HEK293 (cell line): ENCODE results near the gene G2E3.

Source experiments
- CTCF ChIA-PET: fragments of 350-600 bp; formaldehyde crosslinking; extraction: SDS; loops from one replicate; lab custom pipeline; 2021; ENCODE audit warnings: antibody characterized with exemption; lab: Yijun Ruan, JAX
- POLR2A ChIA-PET: fragments of 300-600 bp; formaldehyde crosslinking; extraction: SDS; loops from one replicate; lab custom pipeline; 2020; ENCODE audit warnings: antibody characterized with exemption, inconsistent platforms; lab: Yijun Ruan, JAX
- H3K27ac ChIP-seq: fragments of 200-500 bp; sonication (Bioruptor generic); 2 replicates; pipeline ENCODE4 v1.5.1; 2014; ENCODE audit warnings: low read depth, low read length, control low read depth, inconsistent platforms; ENCODE audit errors: extremely low read depth
- H3K36me3 ChIP-seq, 2 experiments: fragments of 200-500 bp in 1 of 2; sonication (Bioruptor generic) in 1 of 2; 1 replicate in 1 of 2; 2 replicates in 1 of 2; pipeline ENCODE4 v1.5.1; 2014 to 2017; ENCODE audit warnings: inconsistent platforms in 2 of 2, low read length in 2 of 2; ENCODE audit not compliant: control insufficient read depth in 2 of 2, insufficient read depth in 1 of 2
- H3K4me1 ChIP-seq: fragments of 200-500 bp; sonication (Bioruptor generic); 2 replicates; pipeline ENCODE4 v1.5.1; 2014; ENCODE audit warnings: mild to moderate bottlenecking, low read length, inconsistent platforms; ENCODE audit not compliant: control insufficient read depth, insufficient read depth
- H3K4me3 ChIP-seq: 2 replicates; pipeline ENCODE4 v1.5.1; 2011; ENCODE audit warnings: low read depth, mild to moderate bottlenecking, control low read depth, low read length, moderate library complexity
- H3K9me3 ChIP-seq: fragments of 200-500 bp; sonication (Bioruptor generic); 2 replicates; pipeline ENCODE4 v1.5.1; 2014; ENCODE audit warnings: low read depth, low read length, inconsistent platforms; ENCODE audit not compliant: control insufficient read depth, insufficient read depth
- FEZF1 ChIP-seq: fragments of 450-650 bp; formaldehyde crosslinking; IDR thresholded peaks from 2 replicates; pipeline ENCODE4 v1.5.1; 2016; ENCODE audit warnings: missing biosample characterization, missing genetic modification characterization
- KLF7 ChIP-seq: fragments of 450-650 bp; formaldehyde crosslinking; IDR thresholded peaks from 2 replicates; pipeline ENCODE4 v1.5.1; 2016; ENCODE audit warnings: missing biosample characterization, missing genetic modification characterization, borderline replicate concordance
- SETDB1 ChIP-seq: IDR thresholded peaks from one replicate; pipeline ENCODE4 v1.6.1; 2017; ENCODE audit warnings: mild to moderate bottlenecking, low read length, moderate library complexity, mixed read lengths; ENCODE audit not compliant: insufficient read length
- ZBTB10 ChIP-seq: fragments of 450-650 bp; formaldehyde crosslinking; IDR thresholded peaks from 2 replicates; pipeline ENCODE4 v1.5.1; 2016; ENCODE audit warnings: missing biosample characterization, missing genetic modification characterization
- ZEB2 ChIP-seq: fragments of 450-650 bp; formaldehyde crosslinking; IDR thresholded peaks from 2 replicates; pipeline ENCODE4 v1.5.1; 2016; ENCODE audit warnings: missing biosample characterization, missing genetic modification characterization
- ZNF148 ChIP-seq: fragments of 450-650 bp; formaldehyde crosslinking; IDR thresholded peaks from 2 replicates; pipeline ENCODE4 v1.5.0; 2017; ENCODE audit warnings: missing biosample characterization, missing genetic modification characterization, borderline replicate concordance
- ZNF169 ChIP-seq: fragments of 450-650 bp; formaldehyde crosslinking; IDR thresholded peaks from 2 replicates; pipeline ENCODE4 v1.5.1; 2016; ENCODE audit warnings: missing biosample characterization, missing genetic modification characterization
- ZNF175 ChIP-seq: fragments of 450-650 bp; formaldehyde crosslinking; IDR thresholded peaks from 2 replicates; pipeline ENCODE4 v1.5.1; 2016; ENCODE audit warnings: missing biosample characterization, missing genetic modification characterization
- ZNF248 ChIP-seq: fragments of 450-650 bp; formaldehyde crosslinking; IDR thresholded peaks from 2 replicates; pipeline ENCODE4 v1.5.1; 2017; ENCODE audit warnings: missing biosample characterization, missing genetic modification characterization
- ZNF280D ChIP-seq: fragments of 450-650 bp; formaldehyde crosslinking; IDR thresholded peaks from 2 replicates; pipeline ENCODE4 v1.5.1; 2016; ENCODE audit warnings: missing biosample characterization, missing genetic modification characterization
- ZNF341 ChIP-seq: fragments of 450-650 bp; formaldehyde crosslinking; IDR thresholded peaks from 2 replicates; pipeline ENCODE4; 2016; ENCODE audit warnings: low read depth, missing biosample characterization, missing genetic modification characterization
- ZNF362 ChIP-seq: fragments of 450-650 bp; formaldehyde crosslinking; IDR thresholded peaks from 2 replicates; pipeline ENCODE4 v1.5.1; 2016; ENCODE audit warnings: missing biosample characterization, missing genetic modification characterization
- ZNF449 ChIP-seq: fragments of 450-650 bp; formaldehyde crosslinking; IDR thresholded peaks from 2 replicates; pipeline ENCODE4 v1.5.1; 2017; ENCODE audit warnings: missing biosample characterization, mild to moderate bottlenecking, missing genetic modification characterization, moderate library complexity
- ZNF561 ChIP-seq: fragments of 450-650 bp; IDR thresholded peaks from 2 replicates; pipeline ENCODE4 v1.5.1; 2018; ENCODE audit warnings: missing biosample characterization, missing genetic modification characterization, borderline replicate concordance
- ZNF571 ChIP-seq: fragments of 450-650 bp; formaldehyde crosslinking; IDR thresholded peaks from 2 replicates; pipeline ENCODE4 v1.5.0; 2017; ENCODE audit warnings: missing biosample characterization, missing genetic modification characterization
- ZNF621 ChIP-seq: fragments of 450-650 bp; formaldehyde crosslinking; IDR thresholded peaks from 2 replicates; pipeline ENCODE4 v1.5.1; 2017; ENCODE audit warnings: missing biosample characterization, missing genetic modification characterization
- ZNF701 ChIP-seq: fragments of 450-650 bp; formaldehyde crosslinking; IDR thresholded peaks from 2 replicates; pipeline ENCODE4 v1.5.1; 2016; ENCODE audit warnings: missing biosample characterization, missing genetic modification characterization
- ZSCAN18 ChIP-seq: fragments of 450-650 bp; formaldehyde crosslinking; IDR thresholded peaks from 2 replicates; pipeline ENCODE4 v1.5.1; 2016; ENCODE audit warnings: missing biosample characterization, missing genetic modification characterization
- ZSCAN30 ChIP-seq: fragments of 450-650 bp; IDR thresholded peaks from 2 replicates; pipeline ENCODE4 v1.5.1; 2018; ENCODE audit warnings: missing biosample characterization, mild to moderate bottlenecking, missing genetic modification characterization, moderate library complexity

G2E3 gene

GRCh38 chr14:30638926-30639325 is 80.0 kb downstream of the G2E3 start:
- H3K27ac ChIP-seq, result no peak overlapping the region
- ChIA-PET CTCF (no interaction called here), POLR2A (no interaction called here)
- H3K36me3 ChIP-seq, result peaks cover 40 to 52% of the 10 kb centered on the region in 2 experiments
- no peaks in the 10 kb centered on the region for H3K9me3 ChIP-seq
- peaks cover 2% of the 10 kb centered on the region; the same call in 1 of the 2 replicates for H3K4me1 ChIP-seq
- no peak overlapping the region for H3K4me3 ChIP-seq
- no peak for TF ChIP-seq ZNF571
- no peak for TF ChIP-seq ZSCAN18 (tag by site-specific recombination)
- TF ChIP-seq ZNF248 (tag by site-specific recombination), result no peak
- TF ChIP-seq SETDB1, result no peak
- no peak for TF ChIP-seq ZNF362 (tag by site-specific recombination)
- no peak for TF ChIP-seq ZNF341 (tag by site-specific recombination)
- no peak for TF ChIP-seq ZBTB10
- TF ChIP-seq ZSCAN30, result no peak
- TF ChIP-seq ZNF621 (tag by site-specific recombination), result no peak
- no peak for TF ChIP-seq ZNF148
- no peak for TF ChIP-seq ZNF701
- no peak for TF ChIP-seq ZNF561 (tag by site-specific recombination)
- TF ChIP-seq KLF7, result no peak
- no peak for TF ChIP-seq ZNF280D (tag by site-specific recombination)
- TF ChIP-seq ZNF169 (tag by site-specific recombination), result no peak
- TF ChIP-seq ZEB2 (tag by site-specific recombination), result no peak
- TF ChIP-seq ZNF449, result no peak
- no peak for TF ChIP-seq FEZF1 (tag by site-specific recombination)
- no peak for TF ChIP-seq ZNF175 (tag by site-specific recombination)
